HAP-1 (cell line): Measurements from ENCODE around the gene COA8.

ENCODE experiments used
- DNase-seq, 2 experiments: peaks; one replicate each; pipeline ENCODE4 v3.0.0-alpha.2; 2016 to 2020; ENCODE audit warnings: low spot score in 2 of 2
- H3K27me3 ChIP-seq: fragments of 250-450 bp; sonication (Bioruptor Pico); 2 replicates; pipeline ENCODE4 v1.5.1; 2020; ENCODE audit warnings: low read depth, mild to moderate bottlenecking, moderate library complexity
- H3K36me3 ChIP-seq: fragments of 250-450 bp; sonication (Bioruptor Pico); replicated peaks from 2 replicates; pipeline ENCODE4 v1.5.1; 2020; ENCODE audit warnings: mild to moderate bottlenecking
- H3K4me1 ChIP-seq: fragments of 250-450 bp; sonication (Bioruptor Pico); 2 replicates; pipeline ENCODE4 v1.5.1; 2020; ENCODE audit warnings: mild to moderate bottlenecking
- H3K4me3 ChIP-seq: fragments of 250-450 bp; sonication (Bioruptor Pico); 2 replicates; pipeline ENCODE4 v1.5.1; 2020; ENCODE audit warnings: mild to moderate bottlenecking, moderate library complexity
- H3K9me3 ChIP-seq: fragments of 250-450 bp; sonication (Bioruptor Pico); 2 replicates; pipeline ENCODE4 v1.5.1; 2020; ENCODE audit warnings: mild to moderate bottlenecking, moderate library complexity
- in situ Hi-C: fragments of 300-500 bp; cut with MboI; formaldehyde crosslinking; loops from 3 replicates; pipeline ENCODE4 v1.14.3; 2020; ENCODE audit warnings: low sequenced_read_pairs, inconsistent platforms, mixed read lengths

The COA8 gene

DNA sequence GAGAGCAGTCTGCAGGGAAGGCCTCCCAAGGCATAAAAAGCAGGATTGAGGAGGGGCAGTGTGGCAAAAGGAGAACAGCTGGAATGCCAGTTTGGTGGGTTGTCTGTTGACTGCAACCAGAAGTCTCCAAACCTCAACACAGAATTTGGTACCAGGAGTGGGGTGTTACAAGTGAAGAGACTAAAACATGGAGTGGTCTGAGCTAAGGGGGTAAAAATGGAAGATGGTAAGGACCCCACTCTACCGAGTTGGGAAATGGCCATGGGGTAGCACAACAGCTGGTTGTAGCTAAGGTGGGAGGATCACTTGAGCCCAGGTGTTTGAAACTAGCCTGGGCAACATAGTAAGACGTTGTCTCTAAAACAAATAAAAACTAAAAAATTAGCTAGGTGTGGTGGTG, 48.5 kb downstream of the COA8 start:
- Histone ChIP-seq H3K4me1 (no peaks in the 10 kb centered on the region; the same call in none of the 2 replicates), H3K4me3 (no peak overlapping the region), H3K27me3 (peaks cover 9% of the 10 kb centered on the region), H3K9me3 (peaks cover 5% of the 10 kb centered on the region), H3K36me3 (no peaks in the 10 kb centered on the region)
- in situ Hi-C loops: no loop called here
- DNase-seq: no peak

DNA sequence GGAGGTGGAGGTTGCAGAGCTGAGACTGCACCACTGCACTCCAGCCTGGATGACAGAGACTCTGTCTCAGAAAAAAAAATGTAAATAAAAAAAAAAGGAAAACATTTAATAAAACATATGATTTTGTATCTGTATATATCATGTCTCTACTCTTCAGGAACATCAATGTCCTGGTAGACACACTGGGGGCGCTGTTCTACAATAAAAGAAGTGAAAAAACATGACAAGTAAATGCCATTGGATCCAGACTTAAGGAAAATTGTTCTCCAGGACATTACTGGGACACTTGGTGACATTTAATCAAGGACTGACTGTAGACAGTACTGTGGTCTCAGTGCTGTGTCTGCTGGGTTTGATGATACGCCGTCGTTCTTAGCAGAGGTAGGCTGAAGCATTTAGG, 50.8 kb downstream of the COA8 start:
- H3K4me1 ChIP-seq: no peaks in the 10 kb centered on the region
- H3K27me3 ChIP-seq: no peaks in the 10 kb centered on the region
- H3K4me3 ChIP-seq: no peak overlapping the region
- no peaks in the 10 kb centered on the region for H3K36me3 ChIP-seq
- in situ Hi-C loops: no loop called here
- H3K9me3 ChIP-seq: peaks cover 5% of the 10 kb centered on the region
- peak in 1 of 2 experiments; percentile 53 for DNase-seq

DNA sequence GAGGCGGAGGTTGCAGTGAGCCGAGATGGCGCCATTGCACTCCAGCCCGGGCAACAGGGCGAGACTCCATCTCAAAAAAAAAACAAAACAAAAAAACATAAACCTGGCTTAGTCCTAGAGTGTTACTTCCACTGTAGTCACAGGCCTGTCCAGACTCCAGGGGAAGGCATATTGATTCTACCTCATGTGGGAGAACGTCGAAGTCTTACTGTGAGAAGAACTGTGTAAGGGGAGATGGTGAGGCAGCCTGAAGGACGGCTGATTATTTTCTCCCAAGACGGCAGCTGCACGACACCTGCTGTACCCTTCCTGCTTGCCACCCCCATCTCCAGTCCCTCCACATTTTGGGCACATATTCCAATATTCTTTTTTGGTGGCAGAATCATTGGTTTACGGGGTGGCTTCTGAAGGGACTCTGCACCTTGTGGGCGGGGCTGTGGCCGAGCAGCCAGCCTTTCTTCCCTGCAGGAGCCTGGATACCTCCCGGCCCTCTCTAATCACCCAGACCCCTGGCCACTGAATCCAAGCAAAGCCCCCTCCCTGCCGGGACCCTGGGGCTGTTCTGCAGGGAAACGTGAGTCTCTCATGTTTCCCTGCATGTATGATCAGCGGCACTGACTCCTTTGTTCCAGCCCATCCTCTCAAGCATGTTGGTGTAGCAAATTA, 54.0 kb downstream of the COA8 start:
- in situ Hi-C loops: no loop called here
- Histone ChIP-seq H3K4me3 (no peak overlapping the region), H3K27me3 (no peaks in the 10 kb centered on the region), H3K9me3 (no peaks in the 10 kb centered on the region), H3K36me3 (no peaks in the 10 kb centered on the region), H3K4me1 (no peaks in the 10 kb centered on the region)
- DNase-seq: no peak

DNA sequence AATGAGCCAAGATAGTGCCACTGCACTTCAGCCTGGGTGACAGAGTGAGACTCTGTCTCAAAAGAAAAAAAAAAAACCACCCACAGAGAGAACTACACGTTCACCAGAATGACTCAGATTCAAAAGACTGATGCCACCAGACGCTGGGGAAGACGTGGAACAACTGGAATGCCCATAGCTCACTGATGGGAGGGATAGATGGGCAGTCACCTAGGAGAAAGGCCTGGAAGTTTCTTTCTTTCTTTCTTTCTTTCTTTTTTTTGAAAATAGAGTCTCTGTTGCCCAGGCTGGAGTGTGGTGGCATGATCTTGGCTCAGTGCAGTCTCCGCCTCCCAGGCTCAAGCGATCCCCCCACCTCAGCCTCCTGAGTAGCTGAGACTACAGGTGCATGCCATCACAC, 56.3 kb downstream of the COA8 start:
- no peak for DNase-seq
- no peaks in the 10 kb centered on the region for H3K27me3 ChIP-seq
- no peaks in the 10 kb centered on the region for H3K9me3 ChIP-seq
- in situ Hi-C loops: no loop called here
- H3K36me3 ChIP-seq: no peaks in the 10 kb centered on the region
- no peak overlapping the region for H3K4me3 ChIP-seq
- H3K4me1 ChIP-seq: no peaks in the 10 kb centered on the region

DNA sequence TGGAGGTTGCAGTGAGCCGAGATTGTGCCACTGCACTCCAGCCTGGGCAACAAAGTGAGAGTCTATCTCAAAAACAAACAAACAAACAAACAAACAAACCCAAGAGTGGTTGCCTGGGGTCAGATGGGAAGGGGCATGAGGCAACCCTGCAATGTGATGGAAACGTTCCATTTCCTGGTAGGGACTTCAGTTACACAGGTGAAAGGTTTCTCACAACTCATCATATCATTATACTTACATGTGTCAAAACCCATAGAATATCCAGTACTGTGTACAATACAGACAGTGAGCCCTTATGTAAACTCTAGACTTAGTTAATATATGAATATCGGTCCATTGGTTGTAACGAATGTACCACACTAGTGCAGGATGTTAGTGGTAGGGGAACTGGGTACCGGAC, 59.1 kb downstream of the COA8 start:
- in situ Hi-C loops: no loop called here
- no peak for DNase-seq
- no peaks in the 10 kb centered on the region for H3K9me3 ChIP-seq
- H3K4me1 ChIP-seq: no peaks in the 10 kb centered on the region
- H3K4me3 ChIP-seq: no peak overlapping the region
- no peaks in the 10 kb centered on the region for H3K36me3 ChIP-seq
- no peaks in the 10 kb centered on the region for H3K27me3 ChIP-seq

DNA sequence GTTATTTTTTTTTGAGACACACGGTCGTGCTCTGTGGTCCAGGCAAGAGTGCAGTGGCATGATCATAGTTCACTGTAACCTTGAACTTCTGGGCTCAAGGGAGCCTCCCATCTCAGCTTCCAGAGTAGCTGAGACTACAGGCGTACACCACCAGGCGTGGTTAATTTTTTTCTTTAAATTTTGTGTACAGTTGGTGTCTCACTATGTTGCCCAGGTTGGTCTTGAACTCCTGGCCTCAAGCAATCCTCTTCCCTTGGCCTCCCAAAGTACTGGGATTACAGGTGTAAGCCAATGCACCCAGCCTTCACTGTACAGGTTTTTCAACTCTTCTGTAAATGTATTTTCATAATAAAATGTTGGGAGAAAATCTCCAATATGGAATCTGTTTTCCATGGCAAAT, 60.5 kb downstream of the COA8 start:
- Histone ChIP-seq H3K9me3 (no peaks in the 10 kb centered on the region), H3K27me3 (no peaks in the 10 kb centered on the region), H3K4me3 (no peak overlapping the region), H3K4me1 (peaks cover 4% of the 10 kb centered on the region; the same call in 1 of the 2 replicates), H3K36me3 (no peaks in the 10 kb centered on the region)
- DNase-seq: no peak
- in situ Hi-C loops: no loop called here

DNA sequence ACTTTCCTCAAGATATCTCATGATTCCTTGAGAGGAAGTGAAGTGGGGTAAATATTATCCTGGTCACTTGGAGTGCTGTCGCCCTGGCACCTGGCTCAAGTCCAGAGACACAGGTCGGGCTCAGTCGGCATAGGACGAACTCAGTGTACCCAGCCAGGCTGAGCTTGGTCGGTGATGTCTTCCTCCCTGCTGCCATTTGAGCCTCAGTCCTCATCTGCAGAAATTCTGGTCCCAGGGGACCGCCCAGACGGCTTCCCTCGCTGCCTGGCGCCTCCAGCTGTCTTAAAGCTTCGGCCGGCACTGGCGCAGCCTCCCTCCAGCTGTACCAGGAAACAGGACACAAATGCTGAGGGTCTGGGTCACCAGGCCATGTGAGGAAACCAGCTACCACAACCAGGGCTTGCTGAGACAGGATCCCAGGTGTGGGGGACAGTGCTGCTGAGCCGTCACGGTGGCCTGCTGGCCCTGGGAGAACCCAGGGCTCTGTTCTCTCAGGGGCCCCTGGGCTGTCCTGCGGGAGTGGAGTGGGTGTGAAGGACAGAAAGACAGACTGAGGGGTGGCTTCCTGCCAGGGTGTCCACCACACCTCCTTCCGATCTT, 61.2 kb downstream of the COA8 start:
- DNase-seq: no peak
- Histone ChIP-seq H3K4me1 (peaks cover 4% of the 10 kb centered on the region; the same call in 1 of the 2 replicates), H3K27me3 (no peaks in the 10 kb centered on the region), H3K9me3 (no peaks in the 10 kb centered on the region), H3K36me3 (no peaks in the 10 kb centered on the region), H3K4me3 (no peak overlapping the region)
- in situ Hi-C loops: no loop called here

DNA sequence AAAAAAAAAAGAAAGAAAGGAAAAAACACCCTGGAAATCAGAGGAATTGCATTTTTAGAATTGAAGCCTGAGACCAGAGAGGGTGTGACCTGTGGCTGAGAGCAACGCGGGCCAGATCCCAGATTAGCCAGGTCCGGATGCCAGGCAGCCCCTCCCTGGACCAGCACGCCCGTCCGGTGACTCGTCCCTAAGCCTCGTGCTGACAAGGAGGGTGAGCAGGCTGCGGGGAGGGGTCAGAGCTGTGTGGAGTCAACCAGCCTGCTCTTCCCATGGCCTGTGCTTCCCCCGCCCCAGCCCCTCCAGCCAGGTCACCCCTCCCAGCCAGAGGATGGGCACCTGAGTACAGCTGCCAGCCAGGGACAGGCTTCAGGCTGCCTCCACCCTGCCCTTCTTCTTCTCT, 62.1 kb downstream of the COA8 start:
- no peak overlapping the region for H3K4me3 ChIP-seq
- DNase-seq: peak in 1 of 2 experiments; percentile 20
- H3K4me1 ChIP-seq: peaks cover 4% of the 10 kb centered on the region; the same call in 1 of the 2 replicates
- no peaks in the 10 kb centered on the region for H3K27me3 ChIP-seq
- H3K9me3 ChIP-seq: no peaks in the 10 kb centered on the region
- no peaks in the 10 kb centered on the region for H3K36me3 ChIP-seq
- in situ Hi-C loops: no loop called here

DNA sequence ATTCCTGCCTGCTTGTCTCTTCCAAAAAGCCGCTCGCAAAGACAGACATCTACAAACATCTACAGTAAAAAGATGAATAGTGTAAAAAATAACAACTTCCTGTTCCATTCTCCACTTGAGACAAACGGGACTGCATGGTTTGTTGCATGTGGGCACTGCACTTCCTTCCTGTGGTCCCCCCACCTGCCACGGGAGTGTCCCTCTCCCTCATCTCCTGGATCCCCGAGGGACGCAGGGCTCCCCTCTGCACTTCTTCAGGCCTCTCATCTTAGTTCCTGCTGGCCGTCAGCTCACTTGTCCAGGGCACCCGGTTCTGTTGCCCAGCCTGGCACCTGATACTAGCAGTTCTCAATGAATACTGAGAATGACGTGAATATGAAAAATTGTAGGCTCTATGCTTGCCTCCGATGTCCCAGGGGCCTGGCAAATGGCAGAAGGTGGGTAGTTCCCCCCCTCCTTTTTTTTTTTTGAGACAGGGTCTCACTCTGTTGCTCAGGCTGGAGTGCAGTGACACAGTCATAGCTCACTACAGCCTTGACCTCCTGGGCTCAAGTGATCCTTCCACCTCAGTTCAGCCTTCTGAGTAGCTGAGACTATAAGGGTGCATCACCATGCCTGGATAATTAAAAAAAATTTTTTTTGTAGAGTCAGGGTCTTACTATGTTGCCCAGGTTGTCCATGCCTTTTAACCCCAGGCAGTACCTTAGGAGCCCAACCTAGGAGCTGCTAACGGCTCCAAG, 62.8 kb downstream of the COA8 start:
- in situ Hi-C loops: no loop called here
- H3K4me3 ChIP-seq: no peak overlapping the region
- DNase-seq: no peak
- no peaks in the 10 kb centered on the region for H3K36me3 ChIP-seq
- peaks cover 6% of the 10 kb centered on the region for H3K4me1 ChIP-seq
- no peaks in the 10 kb centered on the region for H3K27me3 ChIP-seq
- H3K9me3 ChIP-seq: no peaks in the 10 kb centered on the region

DNA sequence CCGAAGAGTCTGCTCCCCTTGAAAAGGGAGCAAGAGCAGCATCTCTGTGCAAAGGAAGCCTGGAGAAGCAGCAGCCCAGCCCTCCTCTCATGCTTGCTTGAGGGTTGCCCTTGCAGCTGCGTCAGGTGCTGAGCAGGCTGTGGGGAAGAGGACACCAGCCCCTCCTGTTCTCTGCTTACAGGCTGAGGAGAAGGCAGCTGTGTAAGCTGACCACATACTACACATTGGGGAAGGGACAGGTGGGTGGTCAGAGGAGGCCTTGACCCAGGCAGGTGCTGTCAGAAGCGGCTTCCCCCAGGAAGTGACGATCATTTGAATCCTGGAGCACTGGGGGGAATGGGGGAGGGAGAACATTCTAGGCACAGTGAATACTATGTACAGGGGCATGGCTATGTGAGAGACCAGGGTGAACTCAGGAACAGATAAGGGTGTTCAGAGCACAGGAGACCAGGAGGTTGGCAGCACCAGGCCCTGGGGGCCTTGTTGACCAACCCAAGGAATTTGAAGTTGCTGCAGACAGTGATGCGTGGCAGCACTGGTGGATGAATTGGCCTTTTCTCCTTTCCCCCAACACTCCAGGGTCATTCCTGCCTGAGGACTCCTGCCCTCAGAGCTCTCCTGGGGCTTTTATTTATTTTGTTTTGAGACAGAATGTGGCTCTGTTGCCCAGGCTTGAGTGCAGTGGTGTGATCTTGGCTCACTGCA, 63.5 kb downstream of the COA8 start:
- Histone ChIP-seq H3K36me3 (no peaks in the 10 kb centered on the region; the same call in 1 of the 2 replicates), H3K27me3 (no peaks in the 10 kb centered on the region), H3K9me3 (no peaks in the 10 kb centered on the region), H3K4me1 (peaks cover 11% of the 10 kb centered on the region), H3K4me3 (no peak overlapping the region)
- in situ Hi-C loops: no loop called here
- DNase-seq: no peak

DNA sequence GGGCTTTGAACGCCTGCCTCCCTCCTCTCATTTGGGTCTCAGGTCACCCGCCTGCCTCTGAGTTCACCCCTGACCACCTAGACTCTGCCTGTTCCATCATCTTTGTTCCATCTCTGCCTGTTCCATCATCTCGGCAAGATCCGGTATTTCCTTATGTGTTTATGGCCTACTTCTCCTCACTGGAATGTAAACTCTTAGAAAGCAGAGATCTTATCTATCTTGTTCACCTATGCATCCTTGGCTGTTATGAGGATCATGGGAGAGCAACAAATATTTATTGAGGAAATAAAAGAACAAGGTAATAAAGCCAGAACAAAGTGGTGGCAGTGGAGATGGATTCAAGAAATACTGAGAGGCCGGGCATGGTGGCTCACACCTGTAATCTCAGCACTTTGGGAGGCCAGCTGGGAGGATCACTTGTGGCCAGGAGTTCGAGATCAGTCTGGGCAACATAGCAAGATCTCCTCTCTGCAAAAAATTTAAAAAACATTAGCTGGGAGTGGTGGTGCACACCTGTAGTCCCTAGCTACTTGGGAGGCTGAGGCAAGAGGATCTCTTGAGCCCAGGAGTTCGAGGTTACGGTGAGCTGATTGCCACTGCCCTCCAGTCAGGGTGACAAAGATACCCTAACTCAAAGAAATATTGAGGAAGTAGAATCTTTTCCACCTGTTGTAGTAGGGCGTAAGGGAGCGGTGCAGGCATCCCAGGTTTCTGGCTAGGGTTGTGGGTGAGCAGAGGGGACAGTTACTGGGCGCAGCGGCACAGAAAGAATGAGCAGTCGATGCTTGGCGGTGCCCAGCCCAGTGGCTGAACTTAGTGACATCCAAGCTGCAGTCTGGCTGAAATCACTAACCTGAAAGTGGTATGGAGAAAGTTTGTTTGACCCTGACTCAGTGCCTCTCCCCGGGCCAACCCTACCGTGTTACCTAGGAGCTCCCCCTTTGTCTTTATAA, 64.6 kb downstream of the COA8 start:
- H3K36me3 ChIP-seq: peaks cover 3% of the 10 kb centered on the region
- peaks cover 13% of the 10 kb centered on the region for H3K4me1 ChIP-seq
- no peaks in the 10 kb centered on the region for H3K9me3 ChIP-seq
- no peaks in the 10 kb centered on the region for H3K27me3 ChIP-seq
- no peak for DNase-seq
- H3K4me3 ChIP-seq: no peak overlapping the region
- in situ Hi-C loops: no loop called here

DNA sequence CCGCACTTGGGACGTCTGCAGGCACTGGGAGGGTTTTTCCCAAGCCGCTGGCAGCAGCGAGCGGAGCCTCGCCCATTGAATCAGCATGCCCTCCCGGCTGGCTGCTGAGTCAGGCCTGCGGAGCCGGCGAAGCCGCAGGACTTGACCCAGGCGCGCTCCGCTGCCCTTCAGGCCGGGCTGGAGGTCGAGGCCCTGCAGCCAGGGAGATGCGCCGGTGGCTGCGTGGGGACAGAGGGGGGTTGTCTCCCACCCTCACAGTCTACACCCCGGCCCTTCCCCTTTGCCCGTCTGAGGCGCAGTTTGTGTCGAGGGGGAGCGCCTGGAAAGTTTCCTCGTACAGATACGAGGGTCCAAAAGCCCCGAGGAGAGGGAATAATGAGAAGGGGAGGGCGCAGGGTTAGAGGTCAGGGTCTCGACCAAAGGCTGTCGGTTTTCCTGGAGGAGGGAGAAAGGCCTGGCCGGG, 65.5 kb downstream of the COA8 start:
- Histone ChIP-seq H3K4me1 (peaks cover 13% of the 10 kb centered on the region), H3K36me3 (peaks cover 7% of the 10 kb centered on the region), H3K27me3 (no peaks in the 10 kb centered on the region), H3K4me3 (peak overlapping the region; percentile 84), H3K9me3 (no peaks in the 10 kb centered on the region)
- peak in 1 of 2 experiments; percentile 41 for DNase-seq
- in situ Hi-C loops: no loop called here
